ENCODE data around the gene TP73.

The TP73 gene

DNA sequence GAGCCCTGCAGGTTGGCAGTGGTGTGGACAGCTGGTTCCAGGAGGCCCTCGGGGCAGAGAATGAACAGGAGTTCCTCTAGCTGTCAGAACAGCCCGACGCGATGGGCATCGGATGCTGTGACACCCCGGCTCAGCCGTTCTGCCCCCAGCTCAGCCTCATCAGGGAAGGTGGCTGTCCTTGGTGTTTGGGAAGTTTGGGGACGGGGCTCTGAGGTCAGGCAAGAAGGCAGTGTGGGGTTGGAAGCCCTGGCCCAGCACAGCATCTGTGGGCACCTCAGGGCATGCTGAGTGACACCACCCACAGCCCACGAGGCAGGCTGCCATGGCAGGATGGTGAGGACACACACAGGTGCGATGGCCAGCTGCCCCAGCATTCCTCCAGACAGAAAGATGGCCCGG lies 59.1 kb downstream of the TP73 start:
- no peak for TF ChIP-seq GATA2 (IDR thresholded peaks at IDR 0.05; ENCODE audit: low read depth, low read length)
- TF ChIP-seq GATA3 (IDR thresholded peaks at IDR 0.05; ENCODE audit: low read depth, low read length), result no peak

GRCh38 chr1:3711780-3712451 lies 59.6 kb downstream of the TP73 start:
- TF ChIP-seq GATA2 (IDR thresholded peaks at IDR 0.05; ENCODE audit: low read depth, low read length) (0 out of 2 replicates have a peak, but pooled peaks have one; percentile 9), GATA3 (IDR thresholded peaks at IDR 0.05; ENCODE audit: low read depth, low read length) (no peak)

DNA sequence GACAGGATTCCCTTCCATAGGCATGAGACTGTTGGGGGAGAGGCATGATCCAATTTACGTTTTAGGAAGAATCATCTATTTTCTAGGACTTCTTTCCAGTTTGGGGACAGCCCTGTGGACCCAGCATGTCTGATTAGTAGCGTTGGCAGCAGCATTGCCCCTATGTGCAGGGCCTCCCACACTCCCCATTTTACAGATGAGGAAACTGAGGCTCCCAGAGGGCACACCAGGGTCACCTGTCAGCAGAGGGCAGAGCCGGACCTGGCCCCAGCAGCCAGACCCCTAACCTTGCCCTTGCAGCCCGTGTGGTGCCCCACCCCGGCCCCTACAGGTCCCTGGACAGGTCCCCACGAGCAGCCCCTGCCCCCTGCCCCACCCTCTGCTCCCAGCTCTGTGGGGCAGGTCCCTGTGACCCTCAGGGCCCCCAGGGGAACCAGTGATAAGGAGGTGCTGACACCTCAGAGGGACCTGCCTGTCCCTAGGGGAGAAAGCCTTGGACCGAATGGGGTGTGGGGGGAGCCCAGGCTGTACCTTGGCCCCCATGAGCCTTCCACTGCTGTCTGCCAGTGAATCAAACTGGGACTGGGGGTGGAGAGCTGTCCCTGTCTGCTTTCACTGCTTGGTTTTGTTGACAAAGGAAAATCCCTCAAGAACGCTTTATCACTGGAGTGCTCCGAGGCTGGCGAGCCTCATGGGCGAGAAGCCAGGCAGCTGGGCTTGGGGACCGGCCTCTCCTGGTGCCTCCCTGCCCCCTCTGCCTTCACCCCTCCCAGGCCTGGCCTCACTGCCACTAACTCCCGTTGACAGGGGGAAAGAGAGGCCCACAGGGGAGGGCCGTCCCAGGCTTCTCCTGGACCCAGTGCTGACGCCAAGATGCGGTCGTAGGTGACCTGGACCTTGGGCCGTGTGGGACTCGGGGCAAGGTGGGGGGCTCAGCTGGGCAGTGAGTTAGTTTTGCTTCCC lies 60.5 kb downstream of the TP73 start:
- TF ChIP-seq GATA3 (IDR thresholded peaks at IDR 0.05; ENCODE audit: low read depth, low read length), result no peak
- no peak for TF ChIP-seq GATA2 (IDR thresholded peaks at IDR 0.05; ENCODE audit: low read depth, low read length)

DNA sequence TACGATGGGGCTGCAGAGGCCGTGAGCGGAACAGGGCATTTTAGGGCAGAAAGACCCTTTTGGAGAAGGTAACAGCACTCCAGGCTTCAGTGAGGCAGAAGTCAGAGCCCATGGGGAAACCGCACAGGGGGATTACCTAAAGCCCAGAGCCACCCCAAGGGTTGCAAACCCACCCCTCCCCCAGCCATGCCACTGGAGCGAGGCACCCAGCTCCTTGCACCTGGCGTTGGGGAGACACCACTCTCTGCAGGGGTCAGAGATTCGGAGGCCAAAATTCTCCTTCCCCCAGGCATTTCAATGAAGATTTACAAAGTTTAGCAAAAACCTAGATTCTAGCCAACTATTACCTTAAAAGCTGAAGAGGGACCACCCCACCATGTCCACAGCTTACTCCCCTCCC lies 61.5 kb downstream of the TP73 start:
- TF ChIP-seq GATA2 (IDR thresholded peaks at IDR 0.05; ENCODE audit: low read depth, low read length) (no peak), GATA3 (IDR thresholded peaks at IDR 0.05; ENCODE audit: low read depth, low read length) (no peak)

GRCh38 chr1:3714284-3714741 lies 62.0 kb downstream of the TP73 start:
- TF ChIP-seq GATA3 (IDR thresholded peaks at IDR 0.05; ENCODE audit: low read depth, low read length) (no peak), GATA2 (IDR thresholded peaks at IDR 0.05; ENCODE audit: low read depth, low read length) (no peak)

DNA sequence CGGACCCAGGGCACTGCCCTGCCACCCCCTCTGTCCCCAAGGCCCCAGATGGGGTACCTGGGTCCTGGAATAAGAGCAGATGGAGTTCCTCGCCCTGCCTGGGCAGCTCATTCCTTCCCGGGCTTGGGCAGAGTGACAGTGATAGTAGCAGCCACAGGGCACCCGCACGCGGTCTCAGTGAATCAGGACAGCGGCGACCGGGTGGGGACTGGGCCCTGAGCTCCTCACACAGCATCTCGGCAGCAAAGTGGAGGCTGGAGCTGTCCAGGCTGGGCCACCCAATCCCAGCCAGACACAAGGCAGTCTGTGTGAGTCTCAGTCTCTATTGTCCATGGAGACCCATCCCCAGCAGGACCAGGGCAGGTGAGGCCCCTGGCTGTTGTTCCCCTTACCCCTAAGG lies 62.5 kb downstream of the TP73 start:
- TF ChIP-seq GATA2 (IDR thresholded peaks at IDR 0.05; ENCODE audit: low read depth, low read length) (no peak), GATA3 (IDR thresholded peaks at IDR 0.05; ENCODE audit: low read depth, low read length) (no peak)

DNA sequence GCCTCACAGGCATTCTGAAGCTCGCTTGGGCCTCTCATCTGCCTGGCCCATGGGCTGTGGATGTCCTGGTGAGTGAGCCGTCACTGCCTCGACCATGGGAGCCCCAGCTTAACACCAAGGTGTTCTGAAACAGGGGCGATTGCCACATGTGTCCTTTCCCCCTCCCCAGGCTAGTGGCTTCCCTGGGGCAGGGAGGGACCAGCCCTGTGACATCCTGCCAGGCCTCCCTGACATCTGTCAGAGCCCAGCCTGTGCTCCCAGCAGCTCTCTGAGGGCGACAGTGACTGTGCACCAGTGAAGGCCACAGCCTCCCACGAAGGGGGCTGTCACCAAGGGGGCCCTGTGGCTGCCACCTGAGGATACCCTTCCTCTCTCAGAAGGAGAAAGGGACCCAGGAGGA lies 64.0 kb downstream of the TP73 start:
- TF ChIP-seq GATA2 (IDR thresholded peaks at IDR 0.05; ENCODE audit: low read depth, low read length), result no peak
- no peak for TF ChIP-seq GATA3 (IDR thresholded peaks at IDR 0.05; ENCODE audit: low read depth, low read length)

DNA sequence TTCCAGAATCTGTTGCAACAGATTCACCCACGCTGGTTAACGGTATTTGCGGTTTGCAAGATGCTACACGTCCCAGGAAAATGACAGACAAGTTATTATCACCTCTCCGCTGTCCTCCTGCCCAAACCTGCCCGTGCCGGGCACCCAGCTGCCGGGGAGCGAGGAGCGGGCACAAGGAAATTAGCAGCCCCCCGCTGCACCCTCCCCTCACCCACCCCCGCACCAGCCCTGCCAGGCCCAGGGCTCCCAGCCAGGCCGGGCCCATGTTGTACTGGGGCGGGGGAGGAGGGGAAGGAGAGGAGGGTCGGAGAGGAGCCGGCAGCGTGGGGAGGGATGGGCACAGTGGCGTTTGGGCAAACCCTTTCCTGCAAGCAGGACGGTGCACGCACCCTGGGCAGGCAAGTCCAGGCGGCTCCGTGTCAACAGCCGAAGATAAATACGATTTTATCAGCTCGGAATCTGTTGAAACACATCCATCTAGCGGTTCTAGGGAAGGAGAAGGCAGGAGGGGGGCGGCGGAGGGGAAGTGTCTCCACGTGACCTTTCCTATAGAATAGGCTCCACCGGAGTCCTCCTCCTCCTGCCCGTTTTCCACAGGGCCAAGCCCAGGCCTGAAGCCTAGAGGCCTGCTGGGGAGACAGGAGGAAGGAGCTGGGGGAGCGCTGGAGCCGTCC lies 64.9 kb downstream of the TP73 start:
- TF ChIP-seq GATA2 (IDR thresholded peaks at IDR 0.05; ENCODE audit: low read depth, low read length) (peak; percentile 87), GATA3 (IDR thresholded peaks at IDR 0.05; ENCODE audit: low read depth, low read length) (no peak)

DNA sequence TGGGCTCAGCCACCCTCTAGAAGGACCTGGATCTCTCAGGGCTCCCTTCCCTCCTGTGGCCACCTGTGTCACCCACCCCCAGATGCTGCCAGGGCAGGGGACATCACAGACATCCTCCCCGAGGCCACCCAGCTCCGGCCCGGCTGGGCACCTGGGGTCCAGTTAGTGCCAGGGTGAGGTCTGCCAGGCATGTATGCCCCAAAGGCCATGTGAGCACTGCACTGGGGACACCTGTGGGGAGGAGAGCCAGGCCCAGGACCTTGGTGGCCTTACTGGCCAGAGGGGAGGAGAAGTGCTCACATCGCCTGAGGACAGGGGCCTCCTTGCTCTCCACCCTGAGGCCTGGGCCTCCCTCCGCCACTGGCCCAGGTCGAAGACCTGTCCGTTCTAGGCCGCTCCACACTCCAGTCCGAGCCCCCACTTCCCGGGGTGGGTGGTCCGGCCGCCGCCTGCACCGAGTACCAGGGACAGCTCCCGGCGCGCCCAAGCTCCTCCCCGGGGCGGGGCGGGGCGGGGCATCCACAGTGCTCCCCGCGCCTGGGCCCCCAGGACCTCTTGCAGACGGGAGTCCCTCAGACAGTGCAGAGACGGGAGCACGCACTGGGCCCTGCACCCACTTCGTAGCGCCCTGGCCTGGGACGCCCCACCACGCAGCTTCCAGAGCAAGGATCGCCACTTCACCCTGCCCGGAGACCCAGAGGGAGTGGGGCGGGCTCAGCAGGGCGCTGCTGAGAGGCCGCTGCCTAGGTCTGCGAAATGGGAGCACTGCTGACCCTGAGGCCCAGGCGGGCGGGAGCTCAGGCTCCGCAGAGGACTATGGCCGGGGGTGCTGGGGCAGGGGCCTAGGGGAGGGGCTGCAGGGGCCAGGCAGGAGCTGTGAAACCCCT lies 65.6 kb downstream of the TP73 start:
- TF ChIP-seq GATA2 (IDR thresholded peaks at IDR 0.05; ENCODE audit: low read depth, low read length) (no peak), GATA3 (IDR thresholded peaks at IDR 0.05; ENCODE audit: low read depth, low read length) (no peak)

- no peak for TF ChIP-seq GATA2 (IDR thresholded peaks at IDR 0.05; ENCODE audit: low read depth, low read length)
- no peak for TF ChIP-seq GATA3 (IDR thresholded peaks at IDR 0.05; ENCODE audit: low read depth, low read length)
These were observed 66.4 kb downstream of the TP73 start for GRCh38 chr1:3718764-3719163.

DNA sequence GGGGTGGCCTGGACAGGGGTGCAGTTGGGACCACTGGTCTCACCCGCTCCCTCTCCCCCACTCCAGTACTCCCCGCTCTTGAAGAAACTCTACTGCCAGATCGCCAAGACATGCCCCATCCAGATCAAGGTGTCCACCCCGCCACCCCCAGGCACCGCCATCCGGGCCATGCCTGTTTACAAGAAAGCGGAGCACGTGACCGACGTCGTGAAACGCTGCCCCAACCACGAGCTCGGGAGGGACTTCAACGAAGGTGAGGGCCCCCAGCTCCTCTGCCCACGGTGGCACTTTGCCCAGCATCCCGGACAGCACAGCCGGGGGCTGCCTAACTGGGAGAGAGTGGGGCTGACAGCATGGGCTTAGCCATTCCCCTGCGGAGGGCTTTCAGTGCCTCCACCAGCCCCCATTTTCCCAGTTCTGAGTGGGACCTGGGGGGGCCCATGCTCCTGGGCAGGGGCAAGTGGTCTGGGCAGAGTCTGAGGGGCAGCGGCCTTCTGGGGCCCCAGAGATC lies 69.7 kb downstream of the TP73 start:
- TF ChIP-seq GATA3 (IDR thresholded peaks at IDR 0.05; ENCODE audit: low read depth, low read length) (no peak), GATA2 (IDR thresholded peaks at IDR 0.05; ENCODE audit: low read depth, low read length) (no peak)

DNA sequence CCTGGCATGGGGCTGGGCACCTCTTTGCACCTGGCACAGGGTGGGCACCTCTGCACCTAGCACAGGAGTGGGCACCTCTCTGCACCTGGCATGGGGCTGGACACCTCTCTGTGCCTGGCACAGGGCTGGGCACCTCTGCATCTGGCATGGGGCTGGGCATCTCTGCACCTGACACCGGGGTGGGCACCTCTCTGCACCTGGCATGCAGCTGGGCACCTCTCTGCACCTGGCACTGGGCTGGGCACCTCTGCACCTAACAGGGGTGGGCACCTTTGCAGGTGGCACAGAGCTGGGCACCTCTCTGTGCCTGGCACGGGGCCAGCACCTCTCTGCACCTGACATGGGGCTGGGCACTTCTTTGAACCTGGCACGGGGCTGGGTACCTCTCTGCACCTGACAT lies 70.5 kb downstream of the TP73 start:
- TF ChIP-seq GATA3 (IDR thresholded peaks at IDR 0.05; ENCODE audit: low read depth, low read length), result no peak

GRCh38 chr1:3725366-3725765 lies 73.0 kb downstream of the TP73 start:
- no peak for TF ChIP-seq GATA3 (IDR thresholded peaks at IDR 0.05; ENCODE audit: low read depth, low read length)
- TF ChIP-seq GATA2 (IDR thresholded peaks at IDR 0.05; ENCODE audit: low read depth, low read length), result no peak

All from SH-SY5Y (cell line).